SK-N-SH treated with all-trans-retinoic acid at 6 μM for 48 hours (cell line): ENCODE results near the gene CCDC68.

ENCODE experiments used
- ARNTL ChIP-seq: fragments of 450-650 bp; formaldehyde crosslinking; IDR thresholded peaks from 2 replicates; pipeline ENCODE4 v1.5.0; 2020; ENCODE audit warnings: low read depth, mild to moderate bottlenecking, moderate library complexity, borderline replicate concordance
- CREB5 ChIP-seq: fragments of 250-450 bp; sonication (Bioruptor Pico); IDR thresholded peaks from 2 replicates; pipeline ENCODE4 v1.5.1; 2020; ENCODE audit warnings: low read depth, mild to moderate bottlenecking, moderate library complexity
- CSRNP3 ChIP-seq: fragments of 250-450 bp; sonication (Bioruptor Pico); IDR thresholded peaks from 2 replicates; pipeline ENCODE4 v1.5.1; 2021; ENCODE audit warnings: mild to moderate bottlenecking, moderate library complexity
- ESRRG ChIP-seq: fragments of 250-450 bp; sonication (Bioruptor Pico); IDR thresholded peaks from 2 replicates; pipeline ENCODE4 v1.6.1; 2021; ENCODE audit warnings: mild to moderate bottlenecking
- OSR1 ChIP-seq: fragments of 250-450 bp; sonication (Bioruptor Pico); IDR thresholded peaks from 2 replicates; pipeline ENCODE4 v1.8.0; 2022; ENCODE audit warnings: moderate library complexity, mild to moderate bottlenecking, inconsistent platforms
- PATZ1 ChIP-seq: fragments of 250-450 bp; sonication (Bioruptor Pico); IDR thresholded peaks from 2 replicates; pipeline ENCODE4 v1.8.0; 2020; ENCODE audit warnings: mild to moderate bottlenecking, moderate library complexity, borderline replicate concordance
- PPARA ChIP-seq: fragments of 250-450 bp; sonication (Bioruptor Pico); IDR thresholded peaks from 2 replicates; pipeline ENCODE4 v1.5.0; 2020; ENCODE audit warnings: mild to moderate bottlenecking, borderline replicate concordance
- ZC3H10 ChIP-seq: fragments of 250-450 bp; sonication (Bioruptor Pico); IDR thresholded peaks from 2 replicates; pipeline ENCODE4 v1.5.1; 2021; ENCODE audit warnings: mild to moderate bottlenecking, moderate library complexity
- ZNF70 ChIP-seq: fragments of 450-650 bp; formaldehyde crosslinking; IDR thresholded peaks from 2 replicates; pipeline ENCODE4 v1.5.0; 2020; ENCODE audit warnings: mild to moderate bottlenecking, moderate library complexity

GRCh38 chr18:54910161-54910919 lies 48.9 kb downstream of the CCDC68 start:
- TF ChIP-seq ARNTL (CRISPR knock-in tag) (no peak), CREB5 (CRISPR knock-in tag) (no peak), ZNF70 (no peak), ESRRG (CRISPR knock-in tag) (no peak), OSR1 (CRISPR knock-in tag) (no peak), CSRNP3 (CRISPR knock-in tag) (no peak), PATZ1 (no peak), ZC3H10 (CRISPR knock-in tag) (no peak), PPARA (CRISPR knock-in tag) (no peak)
